ENCODE data around the gene ZNF710.

DNA sequence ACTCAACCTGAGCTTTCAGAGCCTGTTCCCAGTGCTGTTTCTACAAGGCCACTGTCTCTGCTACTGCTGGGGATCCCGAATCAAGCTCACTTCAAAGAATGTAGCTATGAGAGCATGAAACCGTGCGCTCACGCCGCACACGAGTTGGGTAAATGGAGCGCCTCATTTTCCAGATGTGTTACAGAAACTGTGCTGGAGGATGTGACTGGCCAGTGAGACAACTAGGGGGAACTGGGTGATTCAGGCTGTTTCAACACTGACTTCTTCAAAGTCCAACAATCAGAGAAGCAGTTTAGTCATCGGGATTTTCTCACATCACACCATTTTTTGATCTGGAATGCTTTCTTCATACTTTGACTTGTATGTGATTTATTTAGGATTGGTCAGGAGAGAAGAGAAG lies 3.5 kb downstream of the ZNF710 start:
- TF ChIP-seq, protein P1, sequence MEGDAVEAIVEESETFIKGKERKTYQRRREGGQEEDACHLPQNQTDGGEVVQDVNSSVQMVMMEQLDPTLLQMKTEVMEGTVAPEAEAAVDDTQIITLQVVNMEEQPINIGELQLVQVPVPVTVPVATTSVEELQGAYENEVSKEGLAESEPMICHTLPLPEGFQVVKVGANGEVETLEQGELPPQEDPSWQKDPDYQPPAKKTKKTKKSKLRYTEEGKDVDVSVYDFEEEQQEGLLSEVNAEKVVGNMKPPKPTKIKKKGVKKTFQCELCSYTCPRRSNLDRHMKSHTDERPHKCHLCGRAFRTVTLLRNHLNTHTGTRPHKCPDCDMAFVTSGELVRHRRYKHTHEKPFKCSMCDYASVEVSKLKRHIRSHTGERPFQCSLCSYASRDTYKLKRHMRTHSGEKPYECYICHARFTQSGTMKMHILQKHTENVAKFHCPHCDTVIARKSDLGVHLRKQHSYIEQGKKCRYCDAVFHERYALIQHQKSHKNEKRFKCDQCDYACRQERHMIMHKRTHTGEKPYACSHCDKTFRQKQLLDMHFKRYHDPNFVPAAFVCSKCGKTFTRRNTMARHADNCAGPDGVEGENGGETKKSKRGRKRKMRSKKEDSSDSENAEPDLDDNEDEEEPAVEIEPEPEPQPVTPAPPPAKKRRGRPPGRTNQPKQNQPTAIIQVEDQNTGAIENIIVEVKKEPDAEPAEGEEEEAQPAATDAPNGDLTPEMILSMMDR (IDR thresholded peaks at IDR 0.05): no peak
- TF ChIP-seq POLR2A (IDR thresholded peaks at IDR 0.05) (peak; percentile 9), EP300 (IDR thresholded peaks at IDR 0.05; ENCODE audit: low read depth) (no peak), POLR2AphosphoS5 (IDR thresholded peaks at IDR 0.05) (peak; percentile 26 to 63 (median 61))
